ENCODE data around the gene CD79A.

- TF ChIP-seq POLR2A (IDR thresholded peaks at IDR 0.05): no peak
- TF ChIP-seq, protein P1, sequence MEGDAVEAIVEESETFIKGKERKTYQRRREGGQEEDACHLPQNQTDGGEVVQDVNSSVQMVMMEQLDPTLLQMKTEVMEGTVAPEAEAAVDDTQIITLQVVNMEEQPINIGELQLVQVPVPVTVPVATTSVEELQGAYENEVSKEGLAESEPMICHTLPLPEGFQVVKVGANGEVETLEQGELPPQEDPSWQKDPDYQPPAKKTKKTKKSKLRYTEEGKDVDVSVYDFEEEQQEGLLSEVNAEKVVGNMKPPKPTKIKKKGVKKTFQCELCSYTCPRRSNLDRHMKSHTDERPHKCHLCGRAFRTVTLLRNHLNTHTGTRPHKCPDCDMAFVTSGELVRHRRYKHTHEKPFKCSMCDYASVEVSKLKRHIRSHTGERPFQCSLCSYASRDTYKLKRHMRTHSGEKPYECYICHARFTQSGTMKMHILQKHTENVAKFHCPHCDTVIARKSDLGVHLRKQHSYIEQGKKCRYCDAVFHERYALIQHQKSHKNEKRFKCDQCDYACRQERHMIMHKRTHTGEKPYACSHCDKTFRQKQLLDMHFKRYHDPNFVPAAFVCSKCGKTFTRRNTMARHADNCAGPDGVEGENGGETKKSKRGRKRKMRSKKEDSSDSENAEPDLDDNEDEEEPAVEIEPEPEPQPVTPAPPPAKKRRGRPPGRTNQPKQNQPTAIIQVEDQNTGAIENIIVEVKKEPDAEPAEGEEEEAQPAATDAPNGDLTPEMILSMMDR (IDR thresholded peaks at IDR 0.05): no peak
- no peak for TF ChIP-seq POLR2AphosphoS5 (IDR thresholded peaks at IDR 0.05)
These were observed 33.7 kb upstream of the CD79A start for GRCh38 chr19:41843371-41843770.
